Cardiac muscle cell (in vitro differentiated cells and primary cell): Measurements from ENCODE around the gene P2RY1. TPM values are rescaled to one million over a fixed set of nuclear protein-coding genes. Genes with fewer than 3 reads are reported as not detected.

Experiments
- DNase-seq, 2 donors: peaks; one replicate each; pipeline versions ENCODE4 v3.0.0 to v3.0.0-alpha.2; 2010 to 2017; ENCODE audit warnings: low read depth in 1 of 2, low spot score in 1 of 2
- H3K27ac ChIP-seq: fragments of 200-600 bp; sonication (generic); 2 replicates; pipeline ENCODE4 v1.5.1; 2016
- H3K27me3 ChIP-seq: fragments of 200-600 bp; sonication (generic); 2 replicates; pipeline ENCODE4 v1.6.0; 2016; ENCODE audit warnings: control low read depth
- H3K36me3 ChIP-seq: fragments of 200-600 bp; sonication (generic); 2 replicates; pipeline ENCODE4 v1.5.1; 2016; ENCODE audit warnings: control low read depth
- H3K4me1 ChIP-seq: fragments of 200-600 bp; sonication (generic); 2 replicates; pipeline ENCODE4 v1.8.1; 2017; ENCODE audit warnings: low read depth, mild to moderate bottlenecking, mixed run types
- H3K4me3 ChIP-seq: fragments of 200-600 bp; sonication (generic); 2 replicates; pipeline ENCODE4 v1.5.1; 2016; ENCODE audit warnings: mild to moderate bottlenecking
- H3K9me3 ChIP-seq: fragments of 200-600 bp; sonication (generic); 2 replicates; pipeline ENCODE4 v1.5.1; 2017; ENCODE audit warnings: low read depth, mild to moderate bottlenecking, control low read depth
- CTCF ChIP-seq: IDR thresholded peaks from 2 replicates; pipeline ENCODE4 v1.5.1; 2012; ENCODE audit warnings: low read depth, mild to moderate bottlenecking, low read length
- polyA plus RNA-seq: library from polyadenylated mRNA; unstranded; fragments of >200 nt; fragmentation: Nextera tagmentation; extraction: Ambion mirVana; gene quantifications from 2 replicates; pipeline ENCODE4 v1.2.1, GENCODE V29; 2016
- total RNA-seq: library from RNA; depleted of rRNA; stranded (reverse); fragments of >200 nt; gene quantifications from 2 replicates; pipeline ENCODE4 v1.2.3, GENCODE V29; 2016

The P2RY1 gene
- total and polyA plus RNA-seq, 2 experiments from 2014 or later, result 1.9 to 4.8 TPM

GRCh38 chr3:152811974-152812760 is 22.8 kb upstream of the P2RY1 start:
- no peak for TF ChIP-seq CTCF
- peak in 1 of 2 donors; percentile 10 for DNase-seq
- H3K27ac ChIP-seq, result no peak overlapping the region
- H3K27me3 ChIP-seq, result no peaks in the 10 kb centered on the region
- peaks cover 6% of the 10 kb centered on the region for H3K4me1 ChIP-seq
- no peak overlapping the region for H3K4me3 ChIP-seq
- no peaks in the 10 kb centered on the region for H3K36me3 ChIP-seq
- no peaks in the 10 kb centered on the region for H3K9me3 ChIP-seq

GRCh38 chr3:152817400-152817799 is 17.5 kb upstream of the P2RY1 start:
- H3K27ac ChIP-seq, result no peak overlapping the region
- H3K9me3 ChIP-seq, result no peaks in the 10 kb centered on the region
- peaks cover under 1% of the 10 kb centered on the region for H3K4me1 ChIP-seq
- H3K36me3 ChIP-seq, result no peaks in the 10 kb centered on the region
- H3K27me3 ChIP-seq, result no peaks in the 10 kb centered on the region
- no peak for DNase-seq
- TF ChIP-seq CTCF, result no peak
- H3K4me3 ChIP-seq, result no peak overlapping the region

- no peak overlapping the region for H3K27ac ChIP-seq
- no peaks in the 10 kb centered on the region for H3K9me3 ChIP-seq
- TF ChIP-seq CTCF, result no peak
- H3K27me3 ChIP-seq, result no peaks in the 10 kb centered on the region
- no peak for DNase-seq
- H3K4me1 ChIP-seq, result no peaks in the 10 kb centered on the region
- no peaks in the 10 kb centered on the region for H3K36me3 ChIP-seq
- H3K4me3 ChIP-seq, result no peak overlapping the region
Observed at GRCh38 chr3:152818027-152818426, 16.9 kb upstream of the P2RY1 start.

- no peaks in the 10 kb centered on the region for H3K27me3 ChIP-seq
- H3K9me3 ChIP-seq, result no peaks in the 10 kb centered on the region
- H3K4me3 ChIP-seq, result no peak overlapping the region
- no peak overlapping the region for H3K27ac ChIP-seq
- no peak for TF ChIP-seq CTCF
- DNase-seq, result peak in 1 of 2 donors; percentile 13
- H3K36me3 ChIP-seq, result no peaks in the 10 kb centered on the region
- H3K4me1 ChIP-seq, result peaks cover 6% of the 10 kb centered on the region
Observed at GRCh38 chr3:152823173-152823572, 11.8 kb upstream of the P2RY1 start.

GRCh38 chr3:152823781-152824180 is 11.2 kb upstream of the P2RY1 start:
- H3K4me3 ChIP-seq, result no peak overlapping the region
- no peak overlapping the region for H3K27ac ChIP-seq
- H3K27me3 ChIP-seq, result no peaks in the 10 kb centered on the region
- DNase-seq, result no peak
- H3K4me1 ChIP-seq, result peaks cover 6% of the 10 kb centered on the region
- no peak for TF ChIP-seq CTCF
- H3K36me3 ChIP-seq, result no peaks in the 10 kb centered on the region
- H3K9me3 ChIP-seq, result no peaks in the 10 kb centered on the region
